SK-N-SH treated with all-trans-retinoic acid at 6 μM for 48 hours (cell line): ENCODE results near the gene DENND2C.

Experiments
- ARNTL ChIP-seq: fragments of 450-650 bp; formaldehyde crosslinking; IDR thresholded peaks from 2 replicates; pipeline ENCODE4 v1.5.0; 2020; ENCODE audit warnings: low read depth, mild to moderate bottlenecking, moderate library complexity, borderline replicate concordance
- CSDC2 ChIP-seq: fragments of 250-450 bp; sonication (Bioruptor Pico); IDR thresholded peaks from 2 replicates; pipeline ENCODE4 v1.5.0; 2020; ENCODE audit warnings: mild to moderate bottlenecking, moderate library complexity
- ISL1 ChIP-seq: fragments of 250-450 bp; sonication (Bioruptor Pico); IDR thresholded peaks from 2 replicates; pipeline ENCODE4 v2.1.2; 2022; ENCODE audit warnings: mild to moderate bottlenecking, moderate library complexity
- RARB ChIP-seq: fragments of 250-450 bp; sonication (Bioruptor Pico); IDR thresholded peaks from 2 replicates; pipeline ENCODE4 v1.8.0; 2021; ENCODE audit warnings: mild to moderate bottlenecking, moderate library complexity
- SNAI2 ChIP-seq: fragments of 250-450 bp; sonication (Bioruptor Pico); IDR thresholded peaks from 2 replicates; pipeline ENCODE4 v1.5.0; 2020; ENCODE audit warnings: mild to moderate bottlenecking, moderate library complexity
- ZFP3 ChIP-seq: fragments of 250-450 bp; sonication (Bioruptor Pico); IDR thresholded peaks from 2 replicates; pipeline ENCODE4 v1.5.0; 2020; ENCODE audit warnings: mild to moderate bottlenecking, moderate library complexity
- ZFP30 ChIP-seq: fragments of 450-650 bp; formaldehyde crosslinking; IDR thresholded peaks from 2 replicates; pipeline ENCODE4 v1.5.0; 2022; ENCODE audit warnings: mild to moderate bottlenecking, moderate library complexity
- TF ChIP-seq, protein P1 (sequence below): fragments of 250-450 bp; sonication (Bioruptor Pico); IDR thresholded peaks from 2 replicates; pipeline ENCODE4 v1.8.0; 2020; ENCODE audit warnings: mild to moderate bottlenecking, moderate library complexity, borderline replicate concordance
- TF ChIP-seq, protein P2 (sequence below): fragments of 250-450 bp; sonication (Bioruptor Pico); IDR thresholded peaks from 2 replicates; pipeline ENCODE4 v1.5.0; 2020; ENCODE audit warnings: mild to moderate bottlenecking, moderate library complexity

DNA sequence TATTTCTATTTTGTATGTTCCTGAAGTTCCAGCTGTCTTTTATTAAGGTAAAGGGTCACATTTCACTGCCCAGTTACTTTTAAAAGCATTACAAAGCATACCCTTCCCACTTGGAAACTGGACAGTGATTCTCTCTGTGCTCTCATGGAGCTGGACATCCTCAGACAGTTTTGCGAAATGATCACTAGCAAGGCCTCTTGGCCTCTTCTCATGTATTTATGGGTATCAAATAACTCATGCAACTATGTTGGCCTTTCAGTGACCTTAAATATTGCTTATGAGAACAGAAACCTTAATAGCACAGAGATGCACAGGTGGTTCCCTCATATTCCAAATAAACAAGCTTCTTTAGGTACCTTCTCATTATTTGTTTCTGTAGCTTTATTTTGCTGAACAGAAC, 33.4 kb upstream of the DENND2C start:
- TF ChIP-seq CSDC2 (CRISPR knock-in tag) (no peak), ZFP30 (CRISPR knock-in tag) (no peak), ZFP3 (CRISPR knock-in tag) (no peak), ISL1 (CRISPR knock-in tag) (no peak), RARB (CRISPR knock-in tag) (no peak), SNAI2 (CRISPR knock-in tag) (no peak), ARNTL (no peak)
- TF ChIP-seq, protein P1, sequence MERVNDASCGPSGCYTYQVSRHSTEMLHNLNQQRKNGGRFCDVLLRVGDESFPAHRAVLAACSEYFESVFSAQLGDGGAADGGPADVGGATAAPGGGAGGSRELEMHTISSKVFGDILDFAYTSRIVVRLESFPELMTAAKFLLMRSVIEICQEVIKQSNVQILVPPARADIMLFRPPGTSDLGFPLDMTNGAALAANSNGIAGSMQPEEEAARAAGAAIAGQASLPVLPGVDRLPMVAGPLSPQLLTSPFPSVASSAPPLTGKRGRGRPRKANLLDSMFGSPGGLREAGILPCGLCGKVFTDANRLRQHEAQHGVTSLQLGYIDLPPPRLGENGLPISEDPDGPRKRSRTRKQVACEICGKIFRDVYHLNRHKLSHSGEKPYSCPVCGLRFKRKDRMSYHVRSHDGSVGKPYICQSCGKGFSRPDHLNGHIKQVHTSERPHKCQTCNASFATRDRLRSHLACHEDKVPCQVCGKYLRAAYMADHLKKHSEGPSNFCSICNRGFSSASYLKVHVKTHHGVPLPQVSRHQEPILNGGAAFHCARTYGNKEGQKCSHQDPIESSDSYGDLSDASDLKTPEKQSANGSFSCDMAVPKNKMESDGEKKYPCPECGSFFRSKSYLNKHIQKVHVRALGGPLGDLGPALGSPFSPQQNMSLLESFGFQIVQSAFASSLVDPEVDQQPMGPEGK (CRISPR knock-in tag): no peak
- TF ChIP-seq, protein P2, sequence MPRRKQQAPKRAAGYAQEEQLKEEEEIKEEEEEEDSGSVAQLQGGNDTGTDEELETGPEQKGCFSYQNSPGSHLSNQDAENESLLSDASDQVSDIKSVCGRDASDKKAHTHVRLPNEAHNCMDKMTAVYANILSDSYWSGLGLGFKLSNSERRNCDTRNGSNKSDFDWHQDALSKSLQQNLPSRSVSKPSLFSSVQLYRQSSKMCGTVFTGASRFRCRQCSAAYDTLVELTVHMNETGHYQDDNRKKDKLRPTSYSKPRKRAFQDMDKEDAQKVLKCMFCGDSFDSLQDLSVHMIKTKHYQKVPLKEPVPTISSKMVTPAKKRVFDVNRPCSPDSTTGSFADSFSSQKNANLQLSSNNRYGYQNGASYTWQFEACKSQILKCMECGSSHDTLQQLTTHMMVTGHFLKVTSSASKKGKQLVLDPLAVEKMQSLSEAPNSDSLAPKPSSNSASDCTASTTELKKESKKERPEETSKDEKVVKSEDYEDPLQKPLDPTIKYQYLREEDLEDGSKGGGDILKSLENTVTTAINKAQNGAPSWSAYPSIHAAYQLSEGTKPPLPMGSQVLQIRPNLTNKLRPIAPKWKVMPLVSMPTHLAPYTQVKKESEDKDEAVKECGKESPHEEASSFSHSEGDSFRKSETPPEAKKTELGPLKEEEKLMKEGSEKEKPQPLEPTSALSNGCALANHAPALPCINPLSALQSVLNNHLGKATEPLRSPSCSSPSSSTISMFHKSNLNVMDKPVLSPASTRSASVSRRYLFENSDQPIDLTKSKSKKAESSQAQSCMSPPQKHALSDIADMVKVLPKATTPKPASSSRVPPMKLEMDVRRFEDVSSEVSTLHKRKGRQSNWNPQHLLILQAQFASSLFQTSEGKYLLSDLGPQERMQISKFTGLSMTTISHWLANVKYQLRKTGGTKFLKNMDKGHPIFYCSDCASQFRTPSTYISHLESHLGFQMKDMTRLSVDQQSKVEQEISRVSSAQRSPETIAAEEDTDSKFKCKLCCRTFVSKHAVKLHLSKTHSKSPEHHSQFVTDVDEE: no peak
